ENCODE data around the gene ARHGAP45. TPM values are rescaled to one million over a fixed set of nuclear protein-coding genes. Genes with fewer than 3 reads are reported as not detected.

ARHGAP45 gene
- total and polyA plus RNA-seq, 9 of the 15 experiments (the other 6 are each of a cell fraction or from before 2014, with no cell fraction given): 0.08 to 22.1 (median 4.2) TPM

GRCh38 chr19:1055886-1056620 is 10.9 kb upstream of the ARHGAP45 start:
- FAIRE-seq (no peak), DNase-seq (ENCODE audit: extremely low read depth in 1 of 4, low spot score in 3 of 4) (no peak), ATAC-seq (no peak)
- TF ChIP-seq HDAC6 (IDR thresholded peaks at IDR 0.05; ENCODE audit: low read depth, low read length) (no peak), ZNF785 (CRISPR knock-in tag; IDR thresholded peaks at IDR 0.05) (no peak), MYNN (IDR thresholded peaks at IDR 0.05) (no peak), MYNN (CRISPR knock-in tag; IDR thresholded peaks at IDR 0.05) (no peak), SAP30 (IDR thresholded peaks at IDR 0.05; ENCODE audit: borderline replicate concordance, insufficient read depth, low read depth, low read length, poor library complexity, severe bottlenecking) (no peak), POLR2G (IDR thresholded peaks at IDR 0.05; ENCODE audit: low read depth, low read length) (peak; percentile 49; the same call in 1 of the 2 replicates), RBFOX2 (IDR thresholded peaks at IDR 0.05; ENCODE audit: low read depth, low read length) (0 out of 2 replicates have a peak, but pooled peaks have one; percentile 25), ZFP1 (CRISPR knock-in tag; IDR thresholded peaks at IDR 0.05) (no peak), CTCFL (IDR thresholded peaks at IDR 0.05; ENCODE audit: borderline replicate concordance, insufficient read depth, low read depth, low read length, poor library complexity, severe bottlenecking) (no peak), RUNX1 (IDR thresholded peaks at IDR 0.05; ENCODE audit: low read depth) (no peak)
- 91% methylated on average over 17 of the region's 20 CpGs for WGBS (ENCODE audit: insufficient coverage, low coverage, missing lambda C conversion rate)
- in situ Hi-C loops (cut with MboI) (no loop called here), intact Hi-C loops (cut with micrococcal nuclease) (no loop called here)
- Histone ChIP-seq H4K20me1 (replicated peaks; ENCODE audit: control insufficient read depth, insufficient read depth, low read length) (0 out of 2 replicates have a peak, but pooled peaks cover 4% of the 10 kb centered on the region), H3K9me1 (ENCODE audit: control insufficient read depth, insufficient read depth, low read length) (no peaks in the 10 kb centered on the region), H3K4me1 (replicated peaks in 1 of 2; ENCODE audit: control insufficient read depth in 2 of 2, insufficient read depth in 2 of 2, low read length in 2 of 2) (peaks cover 0 to 41% of the 10 kb centered on the region in 2 experiments; a peak in 3 of 5 replicates), H3K4me3 (no peak overlapping the region), H3K79me2 (ENCODE audit: control insufficient read depth, insufficient read depth, low read length) (no peaks in the 10 kb centered on the region), H3K9ac (ENCODE audit: insufficient read depth in 1 of 2, low read depth in 2 of 2, low read length in 2 of 2) (no peak overlapping the region), H3K4me2 (ENCODE audit: insufficient read depth, low read length) (no peak overlapping the region), H3K36me3 (ENCODE audit: control insufficient read depth, insufficient read depth, low read length) (peaks cover 83% of the 10 kb centered on the region), H3K27ac (ENCODE audit: extremely low read depth, low read depth, low read length) (no peak overlapping the region), H2AFZ (ENCODE audit: low read depth, low read length) (no peak overlapping the region), H3K9me3 (replicated peaks; ENCODE audit: control insufficient read depth, insufficient read depth, low read depth, low read length) (no peaks in the 10 kb centered on the region), H3K27me3 (ENCODE audit: control insufficient read depth in 2 of 2, insufficient read depth in 2 of 2, low read length in 2 of 2) (no peaks in the 10 kb centered on the region)
- BruUV-seq (replicated peaks): no TSS peak
- CTCF ChIA-PET (ENCODE audit: low intra/inter-chr PET ratio): no interaction called here
- POLR2A ChIA-PET: interaction anchor here (0.5 to 0.7 kb wide), 2 partner anchors 11 to 29 kb away, joined by 3 read pairs; partner anchors contain the start of gene ARHGAP45
